Ovary (tissue), 3 donors: ENCODE measurements around the gene CDH11.

ENCODE experiments used
- EP300 ChIP-seq: sonication (generic); formaldehyde crosslinking; IDR thresholded peaks from one replicate; pipeline ENCODE4 v1.6.1; 2017; ENCODE audit warnings: antibody characterized with exemption
- TF ChIP-seq, protein P1 (sequence below), 3 donors: fragments of 450-650 bp in 2 of 3; fragments of 200-600 bp in 1 of 3; IDR thresholded peaks; one replicate each; pipeline versions ENCODE4 v1.5.1 to v1.8.0; 2016 to 2022; ENCODE audit warnings: antibody characterized with exemption in 3 of 3, mild to moderate bottlenecking in 1 of 3
- donor health status: DM: no; HTN: no; CAD: no.

DNA sequence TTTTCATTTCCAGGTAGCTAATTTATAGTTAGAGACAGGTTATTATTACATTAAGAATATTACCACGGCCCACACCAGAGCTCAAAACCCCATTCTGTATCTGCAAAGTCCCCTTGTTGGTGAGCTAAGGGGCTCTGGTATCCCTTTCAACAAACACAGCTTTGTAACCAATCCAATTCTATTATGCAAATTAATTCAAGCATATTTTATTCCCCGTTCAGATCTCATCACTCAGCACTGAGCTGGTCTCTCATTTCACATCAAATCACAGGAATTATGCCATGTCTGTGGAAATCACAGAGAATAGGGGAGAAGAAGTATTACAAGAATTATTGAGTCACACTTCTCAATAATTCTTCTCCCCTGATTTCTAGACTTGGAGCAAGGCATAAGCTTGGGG lies 111.7 kb downstream of the CDH11 start:
- TF ChIP-seq EP300: no peak
- TF ChIP-seq, protein P1, sequence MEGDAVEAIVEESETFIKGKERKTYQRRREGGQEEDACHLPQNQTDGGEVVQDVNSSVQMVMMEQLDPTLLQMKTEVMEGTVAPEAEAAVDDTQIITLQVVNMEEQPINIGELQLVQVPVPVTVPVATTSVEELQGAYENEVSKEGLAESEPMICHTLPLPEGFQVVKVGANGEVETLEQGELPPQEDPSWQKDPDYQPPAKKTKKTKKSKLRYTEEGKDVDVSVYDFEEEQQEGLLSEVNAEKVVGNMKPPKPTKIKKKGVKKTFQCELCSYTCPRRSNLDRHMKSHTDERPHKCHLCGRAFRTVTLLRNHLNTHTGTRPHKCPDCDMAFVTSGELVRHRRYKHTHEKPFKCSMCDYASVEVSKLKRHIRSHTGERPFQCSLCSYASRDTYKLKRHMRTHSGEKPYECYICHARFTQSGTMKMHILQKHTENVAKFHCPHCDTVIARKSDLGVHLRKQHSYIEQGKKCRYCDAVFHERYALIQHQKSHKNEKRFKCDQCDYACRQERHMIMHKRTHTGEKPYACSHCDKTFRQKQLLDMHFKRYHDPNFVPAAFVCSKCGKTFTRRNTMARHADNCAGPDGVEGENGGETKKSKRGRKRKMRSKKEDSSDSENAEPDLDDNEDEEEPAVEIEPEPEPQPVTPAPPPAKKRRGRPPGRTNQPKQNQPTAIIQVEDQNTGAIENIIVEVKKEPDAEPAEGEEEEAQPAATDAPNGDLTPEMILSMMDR (IDR thresholded peaks at IDR 0.05): no peak
